ENCODE data around the gene KCNN2. TPM values are rescaled to one million over a fixed set of nuclear protein-coding genes. Genes with fewer than 3 reads are reported as not detected.

Gene KCNN2
- total RNA-seq, 1 donor from 2014 or later, result 2.0 TPM

- no peaks in the 10 kb centered on the region for H3K36me3 Mint-ChIP-seq (ENCODE audit: insufficient read depth)
- no peaks in the 10 kb centered on the region for H3K27me3 Mint-ChIP-seq
- no peak for DNase-seq (ENCODE audit: low spot score, unreplicated experiment)
- H3K27ac Mint-ChIP-seq, result no peak overlapping the region
- no peak for TF ChIP-seq CTCF (IDR thresholded peaks at IDR 0.05; ENCODE audit: unreplicated experiment)
- H3K9me3 Mint-ChIP-seq (ENCODE audit: low read depth), result no peaks in the 10 kb centered on the region
- no peak overlapping the region for H3K4me3 Mint-ChIP-seq (ENCODE audit: low read depth)
- peaks cover 6% of the 10 kb centered on the region for H3K4me1 Mint-ChIP-seq (ENCODE audit: low read depth)
These were observed 42.6 kb upstream of the KCNN2 start for GRCh38 chr5:114319236-114319635.

- H3K36me3 Mint-ChIP-seq (ENCODE audit: insufficient read depth), result no peaks in the 10 kb centered on the region
- H3K4me3 Mint-ChIP-seq (ENCODE audit: low read depth), result no peak overlapping the region
- no peak for TF ChIP-seq CTCF (IDR thresholded peaks at IDR 0.05; ENCODE audit: unreplicated experiment)
- H3K9me3 Mint-ChIP-seq (ENCODE audit: low read depth), result no peaks in the 10 kb centered on the region
- no peak for DNase-seq (ENCODE audit: low spot score, unreplicated experiment)
- no peak overlapping the region for H3K27ac Mint-ChIP-seq
- H3K4me1 Mint-ChIP-seq (ENCODE audit: low read depth), result peaks cover 6% of the 10 kb centered on the region
- H3K27me3 Mint-ChIP-seq, result no peaks in the 10 kb centered on the region
These were observed 42.0 kb upstream of the KCNN2 start for GRCh38 chr5:114319821-114320220.

- no peak for TF ChIP-seq CTCF (IDR thresholded peaks at IDR 0.05; ENCODE audit: unreplicated experiment)
- no peak overlapping the region for H3K4me3 Mint-ChIP-seq (ENCODE audit: low read depth)
- H3K27ac Mint-ChIP-seq, result no peak overlapping the region
- H3K36me3 Mint-ChIP-seq (ENCODE audit: insufficient read depth), result no peaks in the 10 kb centered on the region
- no peaks in the 10 kb centered on the region for H3K4me1 Mint-ChIP-seq (ENCODE audit: low read depth)
- peaks cover 3% of the 10 kb centered on the region for H3K27me3 Mint-ChIP-seq
- no peaks in the 10 kb centered on the region for H3K9me3 Mint-ChIP-seq (ENCODE audit: low read depth)
- DNase-seq (ENCODE audit: low spot score, unreplicated experiment), result no peak
These were observed 37.6 kb upstream of the KCNN2 start for GRCh38 chr5:114324282-114324681.

- TF ChIP-seq CTCF (IDR thresholded peaks at IDR 0.05; ENCODE audit: unreplicated experiment), result no peak
- peaks cover 3% of the 10 kb centered on the region for H3K27me3 Mint-ChIP-seq
- no peaks in the 10 kb centered on the region for H3K9me3 Mint-ChIP-seq (ENCODE audit: low read depth)
- H3K36me3 Mint-ChIP-seq (ENCODE audit: insufficient read depth), result no peaks in the 10 kb centered on the region
- H3K27ac Mint-ChIP-seq, result no peak overlapping the region
- no peak overlapping the region for H3K4me3 Mint-ChIP-seq (ENCODE audit: low read depth)
- no peaks in the 10 kb centered on the region for H3K4me1 Mint-ChIP-seq (ENCODE audit: low read depth)
- no peak for DNase-seq (ENCODE audit: low spot score, unreplicated experiment)
These were observed 36.3 kb upstream of the KCNN2 start for GRCh38 chr5:114325541-114325940.

GRCh38 chr5:114327474-114327873 lies 34.4 kb upstream of the KCNN2 start:
- Mint-ChIP-seq H3K27me3 (peaks cover 3% of the 10 kb centered on the region), H3K9me3 (ENCODE audit: low read depth) (no peaks in the 10 kb centered on the region), H3K4me3 (ENCODE audit: low read depth) (no peak overlapping the region), H3K27ac (no peak overlapping the region), H3K4me1 (ENCODE audit: low read depth) (no peaks in the 10 kb centered on the region), H3K36me3 (ENCODE audit: insufficient read depth) (no peaks in the 10 kb centered on the region)
- DNase-seq (ENCODE audit: low spot score, unreplicated experiment), result no peak
- TF ChIP-seq CTCF (IDR thresholded peaks at IDR 0.05; ENCODE audit: unreplicated experiment), result no peak

Data from progenitor cell of endocrine pancreas (in vitro differentiated cells).